GM21619 (cell line): ENCODE measurements around the gene IQSEC1.

ENCODE experiments used
- ATAC-seq: cut with Tn5 transposase; IDR thresholded peaks from one replicate; pipeline ENCODE4 v1.9.1; 2021; ENCODE audit not compliant: unreplicated experiment

IQSEC1 gene

GRCh38 chr3:13051066-13051465 is 22.2 kb downstream of the IQSEC1 start:
- ATAC-seq, result no peak

- ATAC-seq, result no peak
Observed at GRCh38 chr3:13050446-13050845, 22.8 kb downstream of the IQSEC1 start.

- no peak for ATAC-seq
Observed at GRCh38 chr3:13049400-13049799, 23.8 kb downstream of the IQSEC1 start.

GRCh38 chr3:13047296-13048165 is 25.7 kb downstream of the IQSEC1 start:
- no peak for ATAC-seq

- ATAC-seq, result peak; percentile 23
Observed at GRCh38 chr3:13046569-13047274, 26.5 kb downstream of the IQSEC1 start.

GRCh38 chr3:13045904-13046568 is 27.2 kb downstream of the IQSEC1 start:
- peak; percentile 83 for ATAC-seq

GRCh38 chr3:13045241-13045903 is 27.9 kb downstream of the IQSEC1 start:
- ATAC-seq, result peak; percentile 1

GRCh38 chr3:13044496-13045240 is 28.6 kb downstream of the IQSEC1 start:
- no peak for ATAC-seq

- no peak for ATAC-seq
Observed at GRCh38 chr3:13043656-13044055, 29.6 kb downstream of the IQSEC1 start.

- no peak for ATAC-seq
Observed at GRCh38 chr3:13042715-13043271, 30.4 kb downstream of the IQSEC1 start.

GRCh38 chr3:13042127-13042701 is 31.0 kb downstream of the IQSEC1 start:
- no peak for ATAC-seq

- ATAC-seq, result no peak
Observed at GRCh38 chr3:13041113-13041776, 32.0 kb downstream of the IQSEC1 start.

- ATAC-seq, result peak; percentile 92
Observed at GRCh38 chr3:13040361-13041074, 32.7 kb downstream of the IQSEC1 start.

GRCh38 chr3:13039213-13039896 is 33.9 kb downstream of the IQSEC1 start:
- no peak for ATAC-seq

- no peak for ATAC-seq
Observed at GRCh38 chr3:13037458-13038117, 35.6 kb downstream of the IQSEC1 start.

GRCh38 chr3:13034861-13035260 is 38.4 kb downstream of the IQSEC1 start:
- no peak for ATAC-seq

- no peak for ATAC-seq
Observed at GRCh38 chr3:13034109-13034800, 39.0 kb downstream of the IQSEC1 start.
